GM18508 (cell line): ENCODE results near the gene ADGRV1.
"Not testable (repeated sequence)": the region's sequence is repeated elsewhere in the genome, so short reads cannot be mapped to it uniquely, and the experiment has no call there.

Experiments used
- ATAC-seq: cut with Tn5 transposase; IDR thresholded peaks from one replicate; pipeline ENCODE4 v1.9.1; 2021; ENCODE audit warnings: moderate number of reproducible peaks; ENCODE audit not compliant: insufficient read depth, unreplicated experiment

The ADGRV1 gene

DNA sequence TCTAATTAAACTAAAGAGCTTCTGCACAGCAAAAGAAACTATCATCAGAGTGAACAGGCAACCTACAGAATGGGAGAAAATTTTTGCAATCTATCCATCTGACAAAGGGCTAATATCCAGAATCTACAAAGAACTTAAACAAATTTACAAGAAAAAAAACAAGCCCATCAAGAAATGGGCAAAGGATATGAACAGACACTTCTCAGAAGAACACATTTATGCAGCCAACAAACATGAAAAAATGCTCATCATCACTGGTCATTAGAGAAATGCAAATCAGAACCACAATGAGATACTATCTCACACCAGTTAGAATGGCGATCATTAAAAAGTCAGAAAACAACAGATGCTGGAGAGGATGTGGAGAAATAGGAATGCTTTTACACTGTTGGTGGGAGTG is 241.5 kb downstream of the ADGRV1 start:
- ATAC-seq: not testable (repeated sequence)

DNA sequence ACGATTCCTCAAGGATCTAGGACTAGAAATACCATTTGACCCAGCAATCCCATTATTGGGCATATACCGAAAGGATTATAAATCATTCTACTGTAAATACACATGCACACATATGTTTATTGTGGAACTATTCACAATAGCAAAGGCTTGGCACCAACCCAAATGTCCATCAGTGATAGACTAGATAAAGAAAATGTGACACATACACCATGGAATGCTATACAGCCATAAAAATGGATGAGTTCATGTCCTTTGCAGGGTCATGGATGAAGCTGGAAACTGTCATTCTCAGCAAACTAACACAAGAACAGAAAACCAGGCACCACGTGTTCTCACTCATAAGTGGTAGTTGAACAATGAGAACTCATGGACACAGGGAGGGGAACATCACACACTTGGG is 241.9 kb downstream of the ADGRV1 start:
- ATAC-seq: not testable (repeated sequence)

DNA sequence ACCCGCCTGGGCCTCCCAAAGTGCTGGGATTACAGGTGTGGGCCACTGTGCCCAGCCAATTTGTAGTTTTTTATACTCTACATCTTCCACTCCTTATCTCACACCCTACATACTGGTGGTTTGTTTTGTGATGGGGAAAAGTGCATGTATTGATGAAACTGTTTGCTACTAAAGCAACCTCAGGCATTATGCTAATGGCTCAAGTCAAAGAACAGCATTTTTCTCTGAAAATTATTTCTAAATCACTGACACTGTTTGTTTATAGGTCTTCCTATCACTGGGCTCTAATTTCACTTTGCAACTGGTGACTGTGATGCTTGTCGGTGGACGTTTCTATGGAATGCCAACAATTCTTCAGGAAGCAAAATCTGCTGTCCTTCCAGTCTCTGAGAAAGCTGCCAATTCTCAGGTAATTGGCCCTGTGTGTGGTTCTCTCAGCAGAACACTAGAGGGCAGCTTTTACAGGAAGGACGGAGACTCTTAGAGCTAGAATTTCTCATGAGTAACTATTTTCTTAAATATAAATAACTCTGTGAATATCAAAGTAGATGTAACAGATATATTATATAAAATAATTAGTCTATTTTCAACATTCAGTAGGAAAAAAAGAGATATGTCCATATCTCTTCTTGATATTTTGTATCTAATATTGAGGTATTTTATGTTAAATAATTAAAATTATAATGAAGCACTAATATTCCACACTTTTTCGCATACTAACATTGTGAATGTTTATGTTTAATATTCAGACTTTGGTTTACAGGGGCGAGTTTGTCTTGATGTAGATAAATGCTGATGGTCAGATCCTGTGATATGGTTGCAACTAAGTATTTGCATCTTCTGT is 244.1 kb downstream of the ADGRV1 start:
- peak; percentile 65 for ATAC-seq

DNA sequence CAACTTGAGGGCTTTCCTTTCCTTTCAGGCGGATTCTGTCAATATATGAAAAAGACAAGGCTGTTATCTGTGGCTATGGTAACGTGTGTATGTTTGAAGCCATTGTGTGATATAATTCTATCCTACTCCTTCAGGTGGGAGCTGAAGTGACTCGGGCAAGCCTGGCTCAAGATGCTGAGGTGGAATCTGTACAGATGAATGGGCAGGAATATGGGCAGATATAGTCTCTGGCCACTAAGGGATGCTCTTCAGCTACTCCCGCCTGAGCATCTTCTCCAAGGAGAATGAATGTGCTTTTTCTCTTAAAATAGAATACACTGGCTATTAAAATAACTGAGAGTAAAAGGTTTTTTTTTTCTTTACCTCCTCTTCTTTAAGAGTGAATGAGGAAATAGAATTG is 244.8 kb downstream of the ADGRV1 start:
- no peak for ATAC-seq

DNA sequence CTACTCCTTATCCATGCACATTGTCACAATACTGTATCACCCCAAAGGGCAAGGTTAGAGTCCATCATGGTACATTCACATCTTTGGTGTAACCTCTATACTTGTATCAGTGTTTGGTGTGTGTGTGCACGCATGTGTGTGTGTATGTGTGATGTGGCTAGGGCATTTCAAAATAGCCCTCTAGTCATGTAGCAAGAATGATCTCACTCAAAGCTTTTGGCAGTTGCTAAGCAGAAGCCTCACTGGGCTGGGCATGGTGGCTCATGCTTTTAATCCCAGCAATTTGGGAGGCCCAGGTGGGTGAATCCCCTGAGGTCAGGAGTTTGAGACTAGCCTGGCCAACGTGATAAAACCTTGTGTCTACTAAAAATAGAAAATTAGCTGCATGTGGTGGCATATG is 245.3 kb downstream of the ADGRV1 start:
- ATAC-seq: no peak

DNA sequence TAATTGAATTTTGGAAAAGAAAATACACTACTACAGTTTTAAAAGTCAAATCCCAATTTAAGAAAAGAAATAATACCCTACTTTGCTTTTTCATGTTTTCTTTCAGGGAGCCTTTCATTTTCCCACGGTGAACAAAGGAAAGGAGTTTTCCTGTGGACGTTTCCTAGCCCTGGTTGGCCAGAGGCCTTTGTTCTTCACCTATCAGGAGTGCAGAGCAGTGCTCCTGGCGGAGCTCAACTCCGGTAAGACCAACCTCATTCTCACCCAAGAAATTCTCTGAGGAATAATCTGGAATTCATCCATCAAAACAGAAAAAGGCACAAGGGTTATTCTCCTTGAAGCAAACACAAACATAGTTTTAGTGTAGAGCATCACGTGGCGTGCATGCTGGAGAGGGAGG is 248.9 kb downstream of the ADGRV1 start:
- ATAC-seq: no peak

DNA sequence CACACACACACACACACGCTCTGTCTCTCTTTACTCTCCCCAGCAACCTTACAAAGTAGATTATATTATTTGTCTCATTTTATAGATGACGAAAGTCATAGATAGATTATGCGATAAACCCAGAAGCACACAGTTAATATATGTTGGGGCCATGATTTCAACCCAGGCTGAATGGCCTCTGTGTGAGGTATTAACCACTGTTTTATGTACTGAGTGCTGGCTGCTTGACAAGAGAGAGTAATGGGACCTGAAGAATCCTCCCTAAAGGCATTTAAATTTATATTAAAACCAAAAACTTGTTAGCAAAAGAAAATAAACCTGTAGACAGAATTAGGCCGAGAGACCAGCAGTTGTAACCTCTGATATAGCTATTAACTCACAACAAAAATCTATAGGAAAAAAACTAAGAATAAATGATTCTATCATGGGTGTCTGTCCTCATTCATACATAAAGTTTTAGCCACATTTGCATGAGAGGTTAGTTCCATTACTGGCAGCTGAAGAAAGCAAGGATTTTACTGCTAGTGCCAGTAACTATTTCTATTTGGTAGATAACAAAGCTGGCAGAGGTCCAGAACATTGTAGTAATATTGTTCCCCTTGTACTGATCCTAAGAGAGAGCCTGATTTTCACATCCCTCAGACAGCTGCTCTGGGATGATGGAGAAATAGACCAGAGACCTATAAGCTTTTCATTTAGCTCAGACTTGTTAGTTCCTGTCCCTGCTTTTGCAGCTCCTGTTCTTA is 250.9 kb downstream of the ADGRV1 start:
- no peak for ATAC-seq

DNA sequence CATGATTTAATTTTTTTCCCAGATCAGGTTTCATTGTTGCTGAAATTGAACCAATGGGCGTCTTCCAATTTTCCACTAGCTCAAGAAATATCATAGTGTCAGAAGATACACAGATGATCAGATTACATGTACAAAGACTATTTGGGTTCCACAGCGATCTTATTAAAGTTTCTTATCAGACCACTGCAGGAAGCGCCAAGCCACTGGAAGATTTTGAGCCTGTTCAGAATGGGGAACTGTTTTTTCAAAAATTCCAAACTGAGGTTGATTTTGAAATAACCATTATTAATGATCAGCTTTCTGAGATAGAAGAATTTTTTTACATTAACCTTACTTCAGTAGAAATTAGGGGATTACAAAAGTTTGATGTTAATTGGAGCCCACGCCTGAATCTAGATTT is 251.6 kb downstream of the ADGRV1 start:
- no peak for ATAC-seq

DNA sequence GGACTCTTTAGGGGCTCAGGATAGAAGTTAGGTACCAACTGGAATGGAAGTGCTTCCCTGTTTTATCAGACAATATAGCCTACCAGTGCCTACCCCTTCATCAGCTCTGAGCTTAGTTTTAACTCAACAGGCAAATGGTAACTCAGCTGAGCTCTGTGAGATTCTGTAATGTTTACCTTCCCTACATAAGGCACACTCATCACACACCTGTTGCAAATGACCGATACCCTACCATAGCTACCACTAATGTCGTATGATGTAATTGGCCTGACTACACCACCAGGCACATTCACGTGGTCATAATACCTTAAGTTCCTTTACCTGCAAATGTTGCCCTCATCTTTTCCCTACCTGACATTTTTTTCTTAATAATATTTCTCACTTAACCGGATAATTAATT is 254.8 kb downstream of the ADGRV1 start:
- ATAC-seq: no peak

DNA sequence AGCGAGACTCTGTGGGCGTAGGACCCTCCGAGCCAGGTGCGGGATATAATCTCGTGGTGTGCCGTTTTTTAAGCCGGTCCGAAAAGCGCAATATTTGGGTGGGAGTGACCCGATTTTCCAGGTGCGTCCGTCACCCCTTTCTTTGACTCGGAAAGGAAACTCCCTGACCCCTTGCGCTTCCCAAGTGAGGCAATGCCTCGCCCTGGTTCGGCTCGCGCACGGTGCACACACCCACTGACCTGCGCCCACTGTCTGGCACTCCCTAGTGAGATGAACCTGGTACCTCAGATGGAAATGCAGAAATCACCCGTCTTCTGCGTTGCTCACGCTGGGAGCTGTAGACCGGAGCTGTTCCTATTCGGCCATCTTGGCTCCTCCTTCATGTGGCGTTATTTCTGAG is 263.5 kb downstream of the ADGRV1 start:
- ATAC-seq: not testable (repeated sequence)

DNA sequence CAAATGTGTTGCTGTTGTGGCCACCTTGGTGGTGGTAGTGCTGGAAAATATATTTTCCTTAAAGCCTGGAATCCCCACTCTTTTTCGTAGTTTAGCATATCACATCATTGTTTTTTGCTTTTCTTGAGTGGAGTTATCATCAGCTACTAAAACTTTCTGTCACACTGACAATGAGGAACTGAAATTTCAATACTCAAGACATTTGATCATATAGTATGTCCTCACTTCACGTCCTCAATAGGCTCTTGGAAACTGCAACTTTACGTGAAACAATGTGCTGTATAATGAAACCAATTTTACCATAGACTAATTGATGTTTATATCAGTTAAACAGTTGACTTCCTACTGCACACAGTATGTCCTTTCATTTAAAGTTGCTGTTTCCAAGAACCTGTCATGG is 265.8 kb downstream of the ADGRV1 start:
- ATAC-seq: no peak

DNA sequence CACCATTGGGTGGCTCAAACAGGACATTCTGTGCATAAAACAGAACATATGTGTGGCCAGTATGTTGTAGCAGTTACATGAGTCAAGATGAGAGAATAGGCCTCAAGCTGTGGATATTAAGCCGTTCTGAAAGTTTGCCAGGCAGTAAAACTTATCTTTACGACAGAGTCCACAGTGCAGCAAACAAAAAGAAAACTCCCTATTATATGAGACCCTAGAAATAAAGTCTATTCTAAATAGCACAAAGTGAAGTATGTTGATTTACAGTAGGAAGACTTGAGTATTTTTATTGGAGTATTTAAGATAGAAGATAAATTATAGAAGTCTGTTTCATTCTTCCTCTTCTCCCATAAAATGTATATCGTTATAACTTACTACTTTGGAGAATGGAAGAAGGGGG is 271.5 kb downstream of the ADGRV1 start:
- no peak for ATAC-seq

DNA sequence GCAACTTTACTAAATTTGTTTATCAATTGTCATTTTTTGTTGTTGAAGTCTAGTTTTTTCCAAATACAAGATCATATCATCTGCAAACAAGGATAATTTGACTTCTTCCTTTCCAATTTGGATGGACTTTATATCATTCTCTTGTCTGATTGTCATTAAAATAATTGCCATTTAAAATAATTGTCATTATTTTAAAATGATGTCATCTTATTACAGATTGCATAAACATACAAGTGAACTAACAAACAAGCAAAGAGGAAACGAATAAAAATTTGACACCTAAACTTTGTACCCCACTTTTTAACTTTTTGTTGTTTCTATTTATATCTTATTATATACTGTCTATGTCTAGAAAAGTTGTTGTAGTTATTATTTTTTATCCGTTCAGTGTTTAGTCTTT is 275.2 kb downstream of the ADGRV1 start:
- ATAC-seq: no peak

DNA sequence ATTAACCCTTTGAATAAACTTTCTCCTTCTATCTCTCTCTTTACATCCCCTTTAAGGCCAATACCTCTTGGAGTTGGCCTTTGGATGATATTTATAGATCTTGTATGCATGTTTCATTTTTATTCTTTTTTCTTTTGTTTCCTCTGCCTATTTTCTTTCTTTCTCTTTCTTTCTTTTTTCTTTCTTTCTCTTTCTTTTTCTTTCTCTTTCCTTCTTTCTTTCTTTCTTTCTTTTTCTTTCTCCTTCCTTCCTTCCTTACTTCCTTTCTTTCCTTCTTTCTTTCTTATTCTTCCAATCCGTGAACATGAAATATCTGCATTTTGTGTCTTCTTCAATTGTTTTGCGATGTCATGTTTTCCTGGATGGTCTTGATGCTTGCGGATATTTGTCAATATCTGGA is 276.1 kb downstream of the ADGRV1 start:
- no peak for ATAC-seq

DNA sequence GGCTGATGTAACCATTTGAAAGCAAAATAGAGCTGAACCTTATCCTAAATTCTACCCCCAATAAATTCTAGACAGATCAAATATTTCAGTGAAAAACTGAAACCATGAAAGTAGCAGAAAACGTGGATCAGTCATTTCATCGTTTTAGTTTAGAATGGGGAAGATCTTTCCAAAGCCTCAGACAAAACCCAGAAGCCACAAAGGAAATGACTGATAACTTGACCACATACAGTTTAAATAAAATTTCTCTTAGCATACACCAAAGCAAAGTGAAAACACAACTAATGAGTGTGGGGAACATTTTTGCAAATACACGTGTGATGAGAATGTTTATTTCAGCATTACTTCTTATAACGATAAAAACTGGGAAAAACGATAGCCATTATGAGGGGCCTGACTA is 284.8 kb downstream of the ADGRV1 start:
- peak; percentile 95 for ATAC-seq

DNA sequence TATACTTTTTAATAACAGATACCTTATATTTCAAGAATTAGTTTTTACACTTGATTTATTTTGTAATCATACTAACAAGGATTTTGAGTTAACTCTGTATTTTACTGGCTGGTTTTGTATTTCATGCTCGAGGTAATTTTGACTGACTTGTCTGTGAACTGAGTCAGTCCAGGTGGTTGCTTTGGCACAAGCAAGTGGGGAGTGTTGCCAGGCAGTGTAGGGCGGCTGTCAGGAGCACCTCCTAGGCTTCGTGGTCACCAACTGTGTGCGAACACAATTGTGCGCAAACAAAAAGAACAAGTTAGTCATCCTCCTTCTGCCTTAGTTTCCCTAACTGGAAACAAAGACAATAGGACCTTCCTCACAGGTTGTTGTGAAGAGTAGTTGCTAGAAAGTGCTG is 286.3 kb downstream of the ADGRV1 start:
- ATAC-seq: no peak

DNA sequence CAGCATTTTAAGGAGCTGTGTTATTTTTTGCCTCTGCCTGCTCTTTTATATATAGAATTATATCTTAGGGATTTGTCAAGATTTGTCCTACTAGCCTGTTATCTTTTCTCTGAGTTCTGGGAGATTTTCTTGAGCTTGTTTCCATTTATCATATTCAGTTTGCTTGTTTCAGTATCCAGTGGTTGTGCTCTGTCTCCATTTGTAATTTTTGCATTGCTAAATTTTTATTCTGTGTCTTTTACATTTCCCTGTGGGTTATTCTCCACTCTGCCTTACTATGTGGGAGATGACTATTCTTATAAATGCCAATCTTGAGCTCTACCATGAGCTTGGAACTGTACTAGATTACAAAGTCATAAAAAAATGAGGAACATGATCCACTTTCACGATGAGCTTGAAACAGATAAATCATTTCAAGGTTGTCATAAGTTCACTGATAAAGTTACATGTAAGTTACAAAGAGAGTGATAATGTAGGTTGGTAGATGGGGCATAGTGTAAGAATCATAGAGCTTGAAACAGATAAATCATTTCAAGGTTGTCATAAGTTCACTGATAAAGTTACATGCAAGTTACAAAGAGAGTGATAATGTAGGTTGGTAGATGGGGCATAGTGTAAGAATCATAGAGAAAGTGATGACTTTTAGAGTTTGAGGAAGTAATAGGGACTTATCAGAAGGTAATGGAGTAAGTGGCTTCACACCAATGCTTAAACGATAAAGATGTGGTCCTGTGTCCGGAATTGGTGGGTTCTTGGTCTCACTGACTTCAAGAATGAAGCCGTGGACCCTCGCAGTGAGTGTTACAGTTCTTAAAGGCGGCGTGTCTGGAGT is 287.3 kb downstream of the ADGRV1 start:
- ATAC-seq: no peak

DNA sequence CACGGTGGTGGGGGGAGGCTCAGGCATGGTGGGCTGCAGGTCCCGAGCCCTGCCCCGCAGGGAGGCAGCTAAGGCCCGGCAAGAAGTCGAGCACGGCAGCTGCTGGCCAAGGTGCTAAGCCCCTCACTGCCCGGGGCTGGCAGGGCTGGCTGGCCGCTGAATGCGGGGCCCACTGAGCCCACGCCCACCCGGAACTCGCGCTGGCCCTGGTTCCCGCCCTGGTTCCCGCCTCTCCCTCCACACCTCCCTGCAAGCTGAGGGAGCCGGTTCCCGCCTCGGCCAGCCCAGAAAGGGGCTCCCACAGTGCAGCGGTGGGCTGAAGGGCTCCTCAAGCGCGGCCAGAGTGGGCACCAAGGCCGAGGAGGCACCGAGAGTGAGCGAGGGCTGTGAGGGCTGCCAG is 289.0 kb downstream of the ADGRV1 start:
- not testable (repeated sequence) for ATAC-seq

DNA sequence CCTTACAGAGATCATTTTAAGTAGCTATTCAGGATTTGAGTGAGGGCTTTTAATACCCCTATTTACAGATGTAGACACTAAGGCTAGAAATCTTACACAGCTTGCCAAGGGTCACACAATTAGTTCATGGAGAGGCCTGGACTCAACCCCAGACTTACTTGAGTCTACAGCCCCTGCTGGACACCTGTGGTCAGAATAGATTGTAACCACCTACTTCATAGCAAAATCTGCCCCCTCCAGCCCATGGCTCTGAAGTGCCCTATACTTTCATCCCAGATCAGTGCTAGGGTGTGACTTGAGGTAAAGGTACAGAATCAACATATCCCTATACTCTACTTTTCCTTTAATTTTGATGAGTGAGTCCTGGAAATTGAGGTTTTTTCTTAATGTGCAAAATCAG is 291.3 kb downstream of the ADGRV1 start:
- no peak for ATAC-seq

DNA sequence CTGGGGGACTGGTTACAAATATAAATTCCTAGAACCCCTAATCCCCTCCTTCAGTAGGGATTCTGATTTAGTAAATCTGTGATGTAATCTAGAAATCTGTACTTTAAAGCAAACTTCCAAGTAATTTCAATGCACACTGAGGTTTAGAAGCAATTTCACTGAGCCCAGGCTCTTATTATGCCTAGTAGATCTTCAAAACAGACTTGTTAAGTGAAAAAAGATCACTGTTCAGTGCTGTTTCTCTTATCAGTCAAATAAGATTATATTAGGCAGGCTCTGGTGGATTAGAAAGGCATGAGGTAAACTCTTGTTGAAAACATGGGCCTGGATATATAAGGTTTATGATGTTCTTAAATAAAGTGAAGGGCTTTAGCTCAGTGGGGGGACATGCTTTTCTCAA is 293.9 kb downstream of the ADGRV1 start:
- no peak for ATAC-seq

DNA sequence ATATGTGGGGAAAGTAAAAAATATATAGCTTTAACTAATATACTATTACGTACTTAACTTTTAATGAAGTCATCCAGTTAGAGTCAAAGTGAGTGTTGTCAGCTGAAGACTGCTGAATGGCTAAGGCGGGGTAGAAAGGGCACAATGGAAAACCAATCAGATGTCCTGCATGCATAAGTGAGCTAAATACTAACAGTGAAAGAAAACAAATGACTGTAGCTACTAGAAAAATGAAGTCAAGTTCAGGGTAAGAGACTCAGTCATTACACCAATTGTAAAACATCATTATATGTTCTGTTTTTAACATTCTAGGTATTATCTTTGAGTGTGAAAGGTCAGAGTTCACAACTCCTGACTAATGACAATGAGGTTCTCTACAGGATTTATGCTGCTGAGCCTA is 295.2 kb downstream of the ADGRV1 start:
- ATAC-seq: no peak
